K562 (cell line): ENCODE results near the gene TTC19. TPM values are rescaled to one million over a fixed set of nuclear protein-coding genes. Genes with fewer than 3 reads are reported as not detected.

Source experiments
- ATAC-seq: fragments of 200-7000 bp; cut with Tn5 transposase; 3 replicates; pipeline ENCODE4 v1.9.1; 2020; ENCODE audit warnings: moderate library complexity
- BruUV-seq: library from RNA; stranded (reverse); fragments of 400-500 nt; replicated peaks from 2 replicates; lab custom pipeline; 2021; lab: Mats Ljungman, UMichigan
- CTCF ChIA-PET: fragments of 300-600 bp; formaldehyde crosslinking; extraction: SDS; loops from one replicate; lab custom pipeline; 2021; ENCODE audit warnings: low intra/inter-chr PET ratio; lab: Yijun Ruan, JAX
- POLR2A ChIA-PET: fragments of 300-600, 350-650 bp; sonication (Branson Sonifier 250); formaldehyde crosslinking; extraction: SDS; loops from one replicate; lab custom pipeline; 2021; ENCODE audit warnings: antibody characterized with exemption, inconsistent platforms; lab: Yijun Ruan, JAX
- DNase-seq, 4 experiments: peaks; one replicate each; pipeline versions ENCODE4 v3.0.0 to v3.0.0-alpha.2; 2011 to 2018; ENCODE audit warnings: low spot score in 3 of 4, mixed read lengths in 3 of 4; ENCODE audit errors: extremely low read depth in 1 of 4
- FAIRE-seq: peaks from 2 replicates; lab custom pipeline; 2011; peaks lifted over from hg19 to GRCh38; lab: Jason Lieb, UNC
- H2AFZ ChIP-seq: 2 replicates; pipeline ENCODE4 v1.6.0; 2011; ENCODE audit warnings: low read depth, low read length, control low read depth, inconsistent platforms
- H3K27ac ChIP-seq: fragments of 200-600 bp; 3 replicates; pipeline ENCODE4 v1.8.0; 2011; ENCODE audit warnings: low read depth, mild to moderate bottlenecking, control low read depth, inconsistent platforms, low read length, moderate library complexity, mixed read lengths; ENCODE audit errors: extremely low read depth
- H3K27me3 ChIP-seq, 2 experiments: fragments of 300-600 bp in 1 of 2; 2 replicates in 1 of 2; 3 replicates in 1 of 2; pipeline versions ENCODE4 v1.6.0 to v1.8.0; 2011; ENCODE audit warnings: inconsistent platforms in 2 of 2, low read length in 2 of 2, mild to moderate bottlenecking in 1 of 2, mixed read lengths in 1 of 2, moderate library complexity in 1 of 2; ENCODE audit not compliant: control insufficient read depth in 2 of 2, insufficient read depth in 2 of 2
- H3K36me3 ChIP-seq: fragments of 300-600 bp; 3 replicates; pipeline ENCODE4 v1.8.0; 2011; ENCODE audit warnings: mild to moderate bottlenecking, low read length, inconsistent platforms; ENCODE audit not compliant: control insufficient read depth, insufficient read depth
- H3K4me1 ChIP-seq, 2 experiments: fragments of 200-600 bp in 1 of 2; replicated peaks in 1 of 2; 2 replicates in 1 of 2; 3 replicates in 1 of 2; pipeline versions ENCODE4 v1.5.1 to v1.8.0; 2011; ENCODE audit warnings: inconsistent platforms in 2 of 2, low read length in 2 of 2, mild to moderate bottlenecking in 1 of 2, mixed read lengths in 1 of 2, moderate library complexity in 1 of 2; ENCODE audit not compliant: control insufficient read depth in 2 of 2, insufficient read depth in 2 of 2
- H3K4me2 ChIP-seq: 2 replicates; pipeline ENCODE4 v1.6.1; 2011; ENCODE audit warnings: low read length, control low read depth, inconsistent platforms, mixed read lengths; ENCODE audit not compliant: insufficient read depth
- H3K4me3 ChIP-seq: fragments of 200-600 bp; sonication (generic), shearing (Covaris generic); 2 replicates; pipeline ENCODE4 v1.5.1; 2016; ENCODE audit warnings: control low read depth, inconsistent platforms
- H3K79me2 ChIP-seq: fragments of 200-600 bp; 3 replicates; pipeline ENCODE4 v1.8.0; 2011; ENCODE audit warnings: low read length, inconsistent platforms; ENCODE audit not compliant: control insufficient read depth, insufficient read depth
- H3K9ac ChIP-seq, 2 experiments: 2 replicates each; pipeline versions ENCODE4 v1.6.0 to v1.6.1; 2011; ENCODE audit warnings: low read depth in 2 of 2, low read length in 2 of 2, control low read depth in 1 of 2, inconsistent platforms in 1 of 2, mild to moderate bottlenecking in 1 of 2, mixed read lengths in 1 of 2; ENCODE audit not compliant: insufficient read depth in 1 of 2
- H3K9me1 ChIP-seq: one replicate; pipeline ENCODE4 v1.6.0; 2011; ENCODE audit warnings: inconsistent platforms, mild to moderate bottlenecking, low read length, moderate library complexity; ENCODE audit not compliant: control insufficient read depth, insufficient read depth
- H3K9me3 ChIP-seq: replicated peaks from 2 replicates; pipeline ENCODE4 v1.5.1; 2011; ENCODE audit warnings: low read depth, low read length, inconsistent platforms; ENCODE audit not compliant: control insufficient read depth, insufficient read depth
- H4K20me1 ChIP-seq: replicated peaks from 2 replicates; pipeline ENCODE4 v1.6.1; 2011; ENCODE audit warnings: low read length, inconsistent platforms, mixed read lengths; ENCODE audit not compliant: control insufficient read depth, insufficient read depth
- ARNT ChIP-seq, 2 experiments: fragments of 450-650 bp; IDR thresholded peaks; 2 replicates each; pipeline ENCODE4 v1.6.1; 2016; ENCODE audit warnings: mild to moderate bottlenecking in 1 of 2
- CBFB ChIP-seq: sonication (generic); formaldehyde crosslinking; IDR thresholded peaks from 2 replicates; pipeline ENCODE4 v1.4.0; 2020; ENCODE audit warnings: mild to moderate bottlenecking, missing genetic modification reagents
- GABPB2 ChIP-seq: fragments of 250-450 bp; sonication (Bioruptor Pico); conservative IDR thresholded peaks from 2 replicates; pipeline ENCODE4 v1.5.1; 2021; ENCODE audit warnings: mild to moderate bottlenecking
- HDGF ChIP-seq: fragments of 450-650 bp; IDR thresholded peaks from 2 replicates; pipeline ENCODE4 v1.6.1; 2016
- HEY1 ChIP-seq: fragments of 250-450 bp; sonication (Bioruptor Pico); IDR thresholded peaks from 2 replicates; pipeline ENCODE4 v1.5.0; 2020; ENCODE audit warnings: mild to moderate bottlenecking, moderate library complexity, borderline replicate concordance
- JUND ChIP-seq, 2 experiments: IDR thresholded peaks; 2 replicates in 1 of 2; 3 replicates in 1 of 2; pipeline ENCODE4 v1.6.1; 2011; ENCODE audit warnings: borderline replicate concordance in 2 of 2, low read depth in 2 of 2, low read length in 2 of 2, improper control_type of control experiment in 1 of 2, missing biosample characterization in 1 of 2, missing genetic modification characterization in 1 of 2, missing genetic modification reagents in 1 of 2
- NFIX ChIP-seq: fragments of 250-450 bp; sonication (Bioruptor Pico); IDR thresholded peaks from 2 replicates; pipeline ENCODE4 v1.4.0; 2020; ENCODE audit warnings: low read depth, mild to moderate bottlenecking, moderate library complexity
- PHB ChIP-seq: fragments of 250-450 bp; sonication (Bioruptor Pico); IDR thresholded peaks from 2 replicates; pipeline ENCODE4 v1.5.0; 2021
- POLR2A ChIP-seq: fragments of 450-650 bp; conservative IDR thresholded peaks from 2 replicates; pipeline ENCODE4 v1.6.1; 2016
- PPARD ChIP-seq: fragments of 250-450 bp; sonication (Bioruptor Pico); IDR thresholded peaks from 2 replicates; pipeline ENCODE4 v1.8.0; 2022; ENCODE audit warnings: inconsistent platforms, mild to moderate bottlenecking, moderate library complexity
- PTBP1 ChIP-seq: fragments of 200-400 bp; formaldehyde crosslinking; IDR thresholded peaks from 2 replicates; pipeline ENCODE4 v1.6.1; 2017; ENCODE audit warnings: low read depth, low read length
- RAD21 ChIP-seq, 2 experiments: fragments of 250-450 bp in 1 of 2; fragments of 450-650 bp in 1 of 2; sonication (Bioruptor Pico) in 1 of 2; formaldehyde crosslinking in 1 of 2; IDR thresholded peaks in 1 of 2; conservative IDR thresholded peaks in 1 of 2; 2 replicates each; pipeline versions ENCODE4 v1.4.0 to v1.8.0; 2020 to 2022; ENCODE audit warnings: mild to moderate bottlenecking in 2 of 2, moderate library complexity in 1 of 2
- STAT5B ChIP-seq: fragments of 250-450 bp; sonication (Bioruptor Pico); IDR thresholded peaks from 2 replicates; pipeline ENCODE4 v1.8.0; 2021; ENCODE audit warnings: mild to moderate bottlenecking, inconsistent platforms
- ZNF354B ChIP-seq: fragments of 250-450 bp; sonication (Bioruptor Pico); IDR thresholded peaks from 2 replicates; pipeline ENCODE4 v1.4.0; 2020
- in situ Hi-C: fragments of 300-500 bp; cut with MboI; formaldehyde crosslinking; loops from 4 replicates; pipeline ENCODE4 v1.15.0; 2018; ENCODE audit warnings: inconsistent platforms, mixed read lengths
- intact Hi-C: fragments of 100-400 bp; cut with micrococcal nuclease; formaldehyde crosslinking; loops from 2 replicates; pipeline ENCODE4 v1.14.2; 2022
- polyA plus RNA-seq, 8 experiments: library from polyadenylated mRNA; depleted of rRNA in 4 of 8; stranded (reverse) in 5 of 8; unstranded in 3 of 8; fragments of >200 nt; fragmentation: Nextera tagmentation in 2 of 8; fragmentation: Illumina TruSeq in 1 of 8; extraction: Ambion mirVana in 2 of 8; extraction: Trizol in 1 of 8; gene quantifications; 2 replicates each; pipeline versions ENCODE4 v1.2.1 to v1.2.3, GENCODE V29; 2011 to 2014; ENCODE audit warnings: inconsistent platforms in 1 of 8, missing spikeins in 1 of 8
- total RNA-seq, 7 experiments: library from RNA; depleted of rRNA in 6 of 7; stranded (reverse); fragments of >200 nt in 6 of 7; fragmentation: Illumina TruSeq in 2 of 7; extraction: Trizol in 2 of 7; gene quantifications; 2 replicates each; pipeline versions ENCODE4 v1.2.1 to v1.2.3, GENCODE V29; 2011 to 2021; ENCODE audit warnings: low replicate concordance in 1 of 7
- TF ChIP-seq, protein P1 (sequence below): fragments of 250-450 bp; sonication (Bioruptor Pico); IDR thresholded peaks from 2 replicates; pipeline ENCODE4 v1.8.0; 2022; ENCODE audit warnings: inconsistent platforms, mild to moderate bottlenecking, moderate library complexity, borderline replicate concordance
- TF ChIP-seq, protein P2 (sequence below): fragments of 450-650 bp; IDR thresholded peaks from 2 replicates; pipeline ENCODE4 v1.6.1; 2014; ENCODE audit warnings: low read depth, mild to moderate bottlenecking, moderate library complexity, borderline replicate concordance
- TF ChIP-seq, protein P3 (sequence below): fragments of 250-450 bp; sonication (Bioruptor Pico); IDR thresholded peaks from 2 replicates; pipeline ENCODE4 v1.9.0; 2021; ENCODE audit warnings: mild to moderate bottlenecking, inconsistent platforms

TTC19 gene
- total and polyA plus RNA-seq, 9 of the 15 experiments (the other 6 are each of a cell fraction or from before 2014, with no cell fraction given) = 8.1 to 60.8 (median 25.3) TPM

DNA sequence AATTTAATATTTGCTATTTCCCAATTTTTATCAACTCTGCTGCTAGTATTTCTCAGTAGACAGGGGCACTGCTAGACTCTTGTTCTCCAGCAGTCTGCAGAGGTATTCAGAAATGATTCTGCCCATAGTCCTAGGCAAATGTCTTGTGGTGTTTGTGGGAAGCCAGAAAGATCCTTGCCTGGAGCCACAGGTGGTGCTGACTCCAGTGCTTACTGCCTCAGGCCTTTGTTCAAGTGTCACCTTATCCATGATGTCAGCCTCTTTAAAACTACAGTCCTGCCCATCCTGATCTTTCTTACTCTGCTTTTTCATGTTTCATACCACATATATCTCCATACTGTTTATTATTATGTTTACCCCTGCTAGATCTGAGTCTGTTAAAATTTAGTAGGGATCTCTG is 26.6 kb upstream of the TTC19 start:
- no TSS peak for BruUV-seq
- POLR2A ChIA-PET = no interaction called here
- no peak for DNase-seq
- H3K4me2 ChIP-seq = no peak overlapping the region
- no peaks in the 10 kb centered on the region for H3K9me3 ChIP-seq
- in situ Hi-C loops (loop anchor here (25.0 kb wide), 1 partner anchor 711 kb away; the partner anchor contains the start of gene PMP22), intact Hi-C loops (no loop called here)
- TF ChIP-seq ZNF354B (CRISPR knock-in tag) = no peak
- no peak for TF ChIP-seq PTBP1
- no peak for TF ChIP-seq CBFB
- no peak for TF ChIP-seq RAD21 (CRISPR knock-in tag; conservative IDR thresholded peaks at IDR 0.05 in 1 of 2, IDR thresholded peaks at IDR 0.05 in 1 of 2)
- no peak for TF ChIP-seq HDGF
- no peak for TF ChIP-seq POLR2A
- TF ChIP-seq PHB = no peak
- no peak for TF ChIP-seq ARNT (IDR thresholded peaks at IDR 0.05)
- TF ChIP-seq, protein P1, sequence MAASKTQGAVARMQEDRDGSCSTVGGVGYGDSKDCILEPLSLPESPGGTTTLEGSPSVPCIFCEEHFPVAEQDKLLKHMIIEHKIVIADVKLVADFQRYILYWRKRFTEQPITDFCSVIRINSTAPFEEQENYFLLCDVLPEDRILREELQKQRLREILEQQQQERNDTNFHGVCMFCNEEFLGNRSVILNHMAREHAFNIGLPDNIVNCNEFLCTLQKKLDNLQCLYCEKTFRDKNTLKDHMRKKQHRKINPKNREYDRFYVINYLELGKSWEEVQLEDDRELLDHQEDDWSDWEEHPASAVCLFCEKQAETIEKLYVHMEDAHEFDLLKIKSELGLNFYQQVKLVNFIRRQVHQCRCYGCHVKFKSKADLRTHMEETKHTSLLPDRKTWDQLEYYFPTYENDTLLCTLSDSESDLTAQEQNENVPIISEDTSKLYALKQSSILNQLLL (CRISPR knock-in tag) = no peak
- TF ChIP-seq GABPB2 (CRISPR knock-in tag) = no peak
- no peak for TF ChIP-seq PPARD (CRISPR knock-in tag)
- TF ChIP-seq, protein P2, sequence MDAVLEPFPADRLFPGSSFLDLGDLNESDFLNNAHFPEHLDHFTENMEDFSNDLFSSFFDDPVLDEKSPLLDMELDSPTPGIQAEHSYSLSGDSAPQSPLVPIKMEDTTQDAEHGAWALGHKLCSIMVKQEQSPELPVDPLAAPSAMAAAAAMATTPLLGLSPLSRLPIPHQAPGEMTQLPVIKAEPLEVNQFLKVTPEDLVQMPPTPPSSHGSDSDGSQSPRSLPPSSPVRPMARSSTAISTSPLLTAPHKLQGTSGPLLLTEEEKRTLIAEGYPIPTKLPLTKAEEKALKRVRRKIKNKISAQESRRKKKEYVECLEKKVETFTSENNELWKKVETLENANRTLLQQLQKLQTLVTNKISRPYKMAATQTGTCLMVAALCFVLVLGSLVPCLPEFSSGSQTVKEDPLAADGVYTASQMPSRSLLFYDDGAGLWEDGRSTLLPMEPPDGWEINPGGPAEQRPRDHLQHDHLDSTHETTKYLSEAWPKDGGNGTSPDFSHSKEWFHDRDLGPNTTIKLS = no peak
- no peak for TF ChIP-seq HEY1 (CRISPR knock-in tag)
- TF ChIP-seq JUND (IDR thresholded peaks at IDR 0.05; ENCODE audit: borderline replicate concordance, low read depth, low read length) = no peak
- no peak for TF ChIP-seq JUND (tag; IDR thresholded peaks at IDR 0.05; ENCODE audit: borderline replicate concordance, low read depth, low read length)
- TF ChIP-seq, protein P3, sequence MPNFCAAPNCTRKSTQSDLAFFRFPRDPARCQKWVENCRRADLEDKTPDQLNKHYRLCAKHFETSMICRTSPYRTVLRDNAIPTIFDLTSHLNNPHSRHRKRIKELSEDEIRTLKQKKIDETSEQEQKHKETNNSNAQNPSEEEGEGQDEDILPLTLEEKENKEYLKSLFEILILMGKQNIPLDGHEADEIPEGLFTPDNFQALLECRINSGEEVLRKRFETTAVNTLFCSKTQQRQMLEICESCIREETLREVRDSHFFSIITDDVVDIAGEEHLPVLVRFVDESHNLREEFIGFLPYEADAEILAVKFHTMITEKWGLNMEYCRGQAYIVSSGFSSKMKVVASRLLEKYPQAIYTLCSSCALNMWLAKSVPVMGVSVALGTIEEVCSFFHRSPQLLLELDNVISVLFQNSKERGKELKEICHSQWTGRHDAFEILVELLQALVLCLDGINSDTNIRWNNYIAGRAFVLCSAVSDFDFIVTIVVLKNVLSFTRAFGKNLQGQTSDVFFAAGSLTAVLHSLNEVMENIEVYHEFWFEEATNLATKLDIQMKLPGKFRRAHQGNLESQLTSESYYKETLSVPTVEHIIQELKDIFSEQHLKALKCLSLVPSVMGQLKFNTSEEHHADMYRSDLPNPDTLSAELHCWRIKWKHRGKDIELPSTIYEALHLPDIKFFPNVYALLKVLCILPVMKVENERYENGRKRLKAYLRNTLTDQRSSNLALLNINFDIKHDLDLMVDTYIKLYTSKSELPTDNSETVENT = no peak
- no peak for TF ChIP-seq NFIX
- no peak for TF ChIP-seq STAT5B (CRISPR knock-in tag)
- FAIRE-seq = no peak
- no peak for ATAC-seq
- H3K4me3 ChIP-seq = no peak overlapping the region
- H3K9me1 ChIP-seq = no peaks in the 10 kb centered on the region
- peaks cover 35% of the 10 kb centered on the region for H3K79me2 ChIP-seq
- no peak overlapping the region for H3K9ac ChIP-seq
- H3K36me3 ChIP-seq = peaks cover 32% of the 10 kb centered on the region; the same call in 2 of the 3 replicates
- peaks cover 14 to 37% of the 10 kb centered on the region in 2 experiments for H3K4me1 ChIP-seq
- CTCF ChIA-PET = no interaction called here
- H3K27ac ChIP-seq = no peak overlapping the region
- no peaks in the 10 kb centered on the region for H3K27me3 ChIP-seq
- H2AFZ ChIP-seq = no peak overlapping the region
- no peaks in the 10 kb centered on the region for H4K20me1 ChIP-seq
